Stimulated activated naive CD8-positive, alpha-beta T cell treated with anti-CD3 and anti-CD28 coated beads, Interleukin-15, amount 100 ng/mL, for 72 hours (primary cell): ENCODE results near the gene TMUB2.

Experiments
- ATAC-seq: fragments of 150-1000 bp; cut with Tn5 transposase; 2 replicates; pipeline ENCODE4 v1.10.0; 2021; ENCODE audit warnings: mild to moderate bottlenecking, moderate library complexity
- DNase-seq, 2 donors: peaks; one replicate each; pipeline ENCODE4 v3.0.0; 2021 to 2022
- H3K27ac Mint-ChIP-seq, 2 donors: one replicate each; pipeline ENCODE4 v1.8.0; 2022; ENCODE audit warnings: mild to moderate bottlenecking in 2 of 2, mixed read lengths in 2 of 2, moderate library complexity in 2 of 2
- H3K27me3 Mint-ChIP-seq: one replicate; pipeline ENCODE4 v1.8.0; 2022; ENCODE audit warnings: mixed read lengths
- H3K4me1 Mint-ChIP-seq: one replicate; pipeline ENCODE4 v1.8.0; 2022; ENCODE audit warnings: mild to moderate bottlenecking, mixed read lengths
- H3K4me3 Mint-ChIP-seq, 2 donors: one replicate each; pipeline ENCODE4 v1.8.0; 2022; ENCODE audit warnings: mild to moderate bottlenecking in 2 of 2, mixed read lengths in 2 of 2, moderate library complexity in 1 of 2
- H3K9me3 Mint-ChIP-seq, 2 donors: one replicate each; pipeline ENCODE4 v1.8.0; 2022; ENCODE audit warnings: mixed read lengths in 2 of 2

The TMUB2 gene

DNA sequence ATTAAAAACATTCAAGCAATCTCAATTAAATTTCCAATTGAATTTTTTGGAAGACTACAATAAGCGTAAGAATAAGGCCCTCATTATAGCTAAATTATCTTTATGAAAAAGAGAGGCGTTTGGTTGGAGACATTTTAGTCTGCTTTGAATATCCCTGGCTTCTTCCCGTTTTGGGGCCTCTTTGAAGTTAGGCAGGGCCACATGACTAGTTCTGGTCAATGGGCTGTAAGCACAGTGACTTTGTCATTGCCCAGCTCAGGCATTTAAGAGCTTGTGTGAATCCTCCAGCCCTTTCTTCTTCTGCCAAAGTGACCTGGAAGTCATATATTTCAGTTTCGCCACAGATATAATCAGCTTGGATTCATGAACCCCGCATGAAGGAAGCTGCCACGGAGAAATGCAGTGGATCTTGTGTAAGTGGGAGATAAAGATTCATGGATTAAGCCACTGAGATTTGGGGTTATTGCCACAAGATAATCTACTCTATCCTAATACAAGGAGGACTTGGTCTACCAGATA lies 54.4 kb downstream of the TMUB2 start:
- no peak for DNase-seq
- H3K27ac Mint-ChIP-seq = no peak overlapping the region
- no peak overlapping the region for H3K4me3 Mint-ChIP-seq
- H3K27me3 Mint-ChIP-seq = no peaks in the 10 kb centered on the region
- H3K9me3 Mint-ChIP-seq = no peaks in the 10 kb centered on the region
- peaks cover 20% of the 10 kb centered on the region for H3K4me1 Mint-ChIP-seq
- ATAC-seq = no peak
